GM21526 (cell line): ENCODE measurements around the gene FGF1.

Experiments
- ATAC-seq: cut with Tn5 transposase; IDR thresholded peaks from one replicate; pipeline ENCODE4 v1.9.1; 2021; ENCODE audit warnings: moderate library complexity; ENCODE audit not compliant: unreplicated experiment, low FRiP score

Gene FGF1

GRCh38 chr5:142697356-142698255, 11.7 kb upstream of the FGF1 start:
- no peak for ATAC-seq

GRCh38 chr5:142696379-142696778, 10.5 kb upstream of the FGF1 start:
- ATAC-seq: no peak

- ATAC-seq: no peak
Measured at GRCh38 chr5:142694092-142694856, 8.4 kb upstream of the FGF1 start.

- no peak for ATAC-seq
Measured at GRCh38 chr5:142692321-142692894, 6.5 kb upstream of the FGF1 start.

GRCh38 chr5:142690667-142691066, 4.8 kb upstream of the FGF1 start:
- ATAC-seq: no peak

GRCh38 chr5:142689081-142689480, 3.2 kb upstream of the FGF1 start:
- ATAC-seq: no peak

GRCh38 chr5:142688281-142688989, 2.5 kb upstream of the FGF1 start:
- ATAC-seq: no peak

- ATAC-seq: no peak
Measured at GRCh38 chr5:142686968-142687367, 1.1 kb upstream of the FGF1 start.

- no peak for ATAC-seq
Measured at GRCh38 chr5:142686210-142686734, 382 bp upstream of the FGF1 start.

- ATAC-seq: no peak
Measured at GRCh38 chr5:142684508-142685041, 1.3 kb downstream of the FGF1 start.

GRCh38 chr5:142683881-142684505, 1.9 kb downstream of the FGF1 start:
- no peak for ATAC-seq

- no peak for ATAC-seq
Measured at GRCh38 chr5:142683116-142683515, 2.8 kb downstream of the FGF1 start.

- ATAC-seq: no peak
Measured at GRCh38 chr5:142680605-142681259, 5.2 kb downstream of the FGF1 start.

GRCh38 chr5:142679744-142680143, 6.1 kb downstream of the FGF1 start:
- ATAC-seq: no peak

GRCh38 chr5:142678529-142678928, 7.4 kb downstream of the FGF1 start:
- no peak for ATAC-seq

- no peak for ATAC-seq
Measured at GRCh38 chr5:142677198-142677597, 8.7 kb downstream of the FGF1 start.

GRCh38 chr5:142676318-142676717, 9.6 kb downstream of the FGF1 start:
- ATAC-seq: no peak

- ATAC-seq: no peak
Measured at GRCh38 chr5:142674531-142675469, 11.1 kb downstream of the FGF1 start.
